Mucosa of stomach (tissue), 1 donor: ENCODE data around the gene CLEC18B.
"Not testable (repeated sequence)": the region's sequence is repeated elsewhere in the genome, so short reads cannot be mapped to it uniquely, and the experiment has no call there.

Source experiments
- H3K27me3 ChIP-seq: one replicate; pipeline ENCODE4 v1.7.0; 2013; ENCODE audit warnings: mild to moderate bottlenecking, low read length; ENCODE audit not compliant: control insufficient read depth, insufficient read depth
- H3K36me3 ChIP-seq: one replicate; pipeline ENCODE4 v1.7.0; 2013; ENCODE audit warnings: low read length; ENCODE audit not compliant: control insufficient read depth, insufficient read depth
- H3K4me1 ChIP-seq: one replicate; pipeline ENCODE4 v1.7.0; 2013; ENCODE audit warnings: mild to moderate bottlenecking, low read length; ENCODE audit not compliant: control insufficient read depth, insufficient read depth
- H3K4me3 ChIP-seq: one replicate; pipeline ENCODE4 v1.7.0; 2013; ENCODE audit warnings: low read length
- H3K9ac ChIP-seq: one replicate; pipeline ENCODE4 v1.7.0; 2013; ENCODE audit warnings: mild to moderate bottlenecking, low read length, moderate library complexity
- H3K9me3 ChIP-seq: one replicate; pipeline ENCODE4 v1.7.0; 2013; ENCODE audit warnings: mild to moderate bottlenecking, low read length, moderate library complexity; ENCODE audit not compliant: control insufficient read depth
- donor health status: Pancreatic carcinoma.

The CLEC18B gene

GRCh38 chr16:74455619-74456289, 34.5 kb upstream of the CLEC18B start:
- Histone ChIP-seq H3K9me3 (no peaks in the 10 kb centered on the region), H3K4me1 (no peaks in the 10 kb centered on the region), H3K27me3 (no peaks in the 10 kb centered on the region), H3K9ac (no peak overlapping the region), H3K4me3 (no peak overlapping the region), H3K36me3 (peaks cover 7% of the 10 kb centered on the region)

- Histone ChIP-seq H3K9me3 (no peaks in the 10 kb centered on the region), H3K27me3 (no peaks in the 10 kb centered on the region), H3K4me1 (no peaks in the 10 kb centered on the region), H3K4me3 (no peak overlapping the region), H3K36me3 (peaks cover 7% of the 10 kb centered on the region), H3K9ac (no peak overlapping the region)
These were observed 33.9 kb upstream of the CLEC18B start for GRCh38 chr16:74455213-74455612.

- Histone ChIP-seq H3K4me1 (peaks cover 16% of the 10 kb centered on the region), H3K36me3 (peaks cover 3% of the 10 kb centered on the region), H3K9me3 (no peaks in the 10 kb centered on the region), H3K4me3 (no peak overlapping the region), H3K27me3 (no peaks in the 10 kb centered on the region), H3K9ac (no peak overlapping the region)
These were observed 30.9 kb upstream of the CLEC18B start for GRCh38 chr16:74451951-74452758.

- no peaks in the 10 kb centered on the region for H3K9me3 ChIP-seq
- H3K27me3 ChIP-seq, result no peaks in the 10 kb centered on the region
- peaks cover 16% of the 10 kb centered on the region for H3K4me1 ChIP-seq
- H3K36me3 ChIP-seq, result peaks cover 3% of the 10 kb centered on the region
- H3K9ac ChIP-seq, result no peak overlapping the region
- no peak overlapping the region for H3K4me3 ChIP-seq
These were observed 29.9 kb upstream of the CLEC18B start for GRCh38 chr16:74450967-74451760.

GRCh38 chr16:74450236-74450635, 29.0 kb upstream of the CLEC18B start:
- H3K9me3 ChIP-seq, result no peaks in the 10 kb centered on the region

GRCh38 chr16:74449470-74449869, 28.2 kb upstream of the CLEC18B start:
- H3K4me3 ChIP-seq, result no peak overlapping the region
- peaks cover 3% of the 10 kb centered on the region for H3K36me3 ChIP-seq
- peaks cover 16% of the 10 kb centered on the region for H3K4me1 ChIP-seq
- H3K9me3 ChIP-seq, result no peaks in the 10 kb centered on the region
- no peaks in the 10 kb centered on the region for H3K27me3 ChIP-seq
- no peak overlapping the region for H3K9ac ChIP-seq

More at GRCh38 chr16:74450236-74450635, 29.0 kb upstream of the CLEC18B start:
- H3K4me3 ChIP-seq, result no peak overlapping the region
- no peaks in the 10 kb centered on the region for H3K27me3 ChIP-seq
- peaks cover 16% of the 10 kb centered on the region for H3K4me1 ChIP-seq
- no peak overlapping the region for H3K9ac ChIP-seq
- H3K36me3 ChIP-seq, result peaks cover 3% of the 10 kb centered on the region

GRCh38 chr16:74448990-74449389, 27.7 kb upstream of the CLEC18B start:
- no peaks in the 10 kb centered on the region for H3K27me3 ChIP-seq
- no peak overlapping the region for H3K4me3 ChIP-seq
- peaks cover 16% of the 10 kb centered on the region for H3K4me1 ChIP-seq
- H3K9me3 ChIP-seq, result no peaks in the 10 kb centered on the region
- H3K9ac ChIP-seq, result no peak overlapping the region
- peaks cover 3% of the 10 kb centered on the region for H3K36me3 ChIP-seq

- Histone ChIP-seq H3K4me3 (no peak overlapping the region), H3K4me1 (peaks cover 16% of the 10 kb centered on the region), H3K36me3 (no peaks in the 10 kb centered on the region), H3K27me3 (no peaks in the 10 kb centered on the region), H3K9ac (no peak overlapping the region), H3K9me3 (no peaks in the 10 kb centered on the region)
These were observed 26.3 kb upstream of the CLEC18B start for GRCh38 chr16:74447578-74447977.

GRCh38 chr16:74446866-74447265, 25.6 kb upstream of the CLEC18B start:
- no peaks in the 10 kb centered on the region for H3K9me3 ChIP-seq
- H3K36me3 ChIP-seq, result no peaks in the 10 kb centered on the region
- H3K4me3 ChIP-seq, result no peak overlapping the region
- no peak overlapping the region for H3K9ac ChIP-seq
- H3K4me1 ChIP-seq, result peaks cover 16% of the 10 kb centered on the region
- H3K27me3 ChIP-seq, result no peaks in the 10 kb centered on the region

GRCh38 chr16:74443624-74444346, 22.5 kb upstream of the CLEC18B start:
- not testable (repeated sequence) for H3K4me3 ChIP-seq, H3K9ac ChIP-seq, H3K27me3 ChIP-seq, H3K36me3 ChIP-seq, H3K9me3 ChIP-seq, H3K4me1 ChIP-seq

GRCh38 chr16:74439685-74440084, 18.4 kb upstream of the CLEC18B start:
- Histone ChIP-seq H3K9ac (no peak overlapping the region), H3K27me3 (no peaks in the 10 kb centered on the region), H3K36me3 (no peaks in the 10 kb centered on the region), H3K4me3 (no peak overlapping the region), H3K9me3 (no peaks in the 10 kb centered on the region), H3K4me1 (no peaks in the 10 kb centered on the region)
